Mesothelial cell of epicardium (in vitro differentiated cells): Measurements from ENCODE around the gene CIROP. TPM values are rescaled to one million over a fixed set of nuclear protein-coding genes. Genes with fewer than 3 reads are reported as not detected.

Experiments
- DNase-seq, 2 experiments: peaks; one replicate each; pipeline ENCODE4 v3.0.0; 2021; ENCODE audit warnings: low spot score in 2 of 2; ENCODE audit not compliant: unreplicated experiment in 2 of 2
- H3K27ac Mint-ChIP-seq: 2 replicates; pipeline ENCODE4 v1.8.0; 2021; ENCODE audit warnings: mixed read lengths
- H3K27me3 Mint-ChIP-seq: 2 replicates; pipeline ENCODE4 v1.8.0; 2021; ENCODE audit warnings: low read depth, mixed read lengths
- H3K36me3 Mint-ChIP-seq: 2 replicates; pipeline ENCODE4 v1.8.0; 2021; ENCODE audit warnings: mixed read lengths
- H3K4me1 Mint-ChIP-seq: 2 replicates; pipeline ENCODE4 v1.8.0; 2021; ENCODE audit warnings: mixed read lengths
- H3K4me3 Mint-ChIP-seq: 2 replicates; pipeline ENCODE4 v1.8.0; 2021; ENCODE audit warnings: mild to moderate bottlenecking, moderate library complexity, mixed read lengths
- H3K9me3 Mint-ChIP-seq: 2 replicates; pipeline ENCODE4 v1.8.0; 2021; ENCODE audit warnings: mixed read lengths
- CTCF ChIP-seq: fragments of 200-600 bp; sonication (generic); IDR thresholded peaks from one replicate; pipeline ENCODE4 v1.5.0; 2021; ENCODE audit warnings: antibody characterized with exemption; ENCODE audit not compliant: unreplicated experiment
- total RNA-seq: library from RNA; stranded (reverse); gene quantifications from 3 replicates; pipeline ENCODE4 v1.2.1, GENCODE V29; 2021

The CIROP gene
- total RNA-seq, 1 donor from 2014 or later = not detected

DNA sequence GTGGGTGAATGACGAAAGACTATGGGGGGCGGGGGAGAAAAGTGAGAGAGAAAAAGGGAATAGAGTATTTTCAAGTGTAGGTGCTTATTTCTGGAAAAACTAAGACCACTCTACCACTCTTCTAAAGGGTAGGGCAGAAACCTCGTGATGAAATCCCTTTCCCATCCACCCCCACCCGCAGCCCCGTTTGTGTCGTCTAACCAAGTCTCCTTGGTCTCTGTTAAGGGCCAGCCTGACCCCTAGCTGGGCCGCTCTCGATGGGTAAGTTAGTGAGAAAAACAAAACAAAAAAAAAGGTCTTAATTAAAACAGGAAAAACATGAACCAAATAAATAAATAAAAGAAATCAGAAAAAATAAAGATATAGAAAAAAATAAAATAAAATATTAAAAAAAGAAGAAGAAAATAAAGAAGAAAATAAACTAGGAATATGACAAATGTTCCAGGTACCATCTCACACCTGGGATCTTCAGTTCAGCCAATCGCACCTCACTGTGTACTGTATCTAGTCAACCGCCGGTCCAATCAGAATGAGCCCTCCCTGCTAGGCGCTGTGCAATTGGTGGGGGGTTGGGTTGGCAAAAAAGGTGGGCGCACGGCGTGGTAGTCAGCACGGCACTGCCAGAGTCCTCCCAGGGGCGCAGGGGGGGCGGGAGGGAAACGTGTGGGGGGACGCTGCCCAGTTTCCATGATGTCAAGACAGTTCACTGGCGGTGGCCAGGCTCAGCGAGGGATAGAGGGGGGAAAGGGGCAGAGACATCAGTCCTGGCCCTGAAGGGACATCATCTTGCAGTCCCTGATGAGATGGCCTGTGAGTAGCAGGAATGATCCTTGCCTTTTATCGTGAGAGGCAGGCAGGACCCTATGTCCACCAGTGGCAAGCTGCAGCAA, 37.7 kb downstream of the CIROP start:
- Mint-ChIP-seq H3K4me1 (peaks cover 59% of the 10 kb centered on the region), H3K27me3 (no peaks in the 10 kb centered on the region), H3K4me3 (no peak overlapping the region), H3K27ac (no peak overlapping the region), H3K36me3 (peaks cover 33% of the 10 kb centered on the region), H3K9me3 (no peaks in the 10 kb centered on the region)
- no peak for TF ChIP-seq CTCF
- no peak for DNase-seq

- Mint-ChIP-seq H3K9me3 (no peaks in the 10 kb centered on the region), H3K4me3 (no peak overlapping the region), H3K36me3 (peaks cover 36% of the 10 kb centered on the region), H3K27ac (no peak overlapping the region), H3K27me3 (no peaks in the 10 kb centered on the region), H3K4me1 (peaks cover 55% of the 10 kb centered on the region)
- no peak for DNase-seq
- TF ChIP-seq CTCF = no peak
These were observed 38.4 kb downstream of the CIROP start for GRCh38 chr14:23066368-23066767.

DNA sequence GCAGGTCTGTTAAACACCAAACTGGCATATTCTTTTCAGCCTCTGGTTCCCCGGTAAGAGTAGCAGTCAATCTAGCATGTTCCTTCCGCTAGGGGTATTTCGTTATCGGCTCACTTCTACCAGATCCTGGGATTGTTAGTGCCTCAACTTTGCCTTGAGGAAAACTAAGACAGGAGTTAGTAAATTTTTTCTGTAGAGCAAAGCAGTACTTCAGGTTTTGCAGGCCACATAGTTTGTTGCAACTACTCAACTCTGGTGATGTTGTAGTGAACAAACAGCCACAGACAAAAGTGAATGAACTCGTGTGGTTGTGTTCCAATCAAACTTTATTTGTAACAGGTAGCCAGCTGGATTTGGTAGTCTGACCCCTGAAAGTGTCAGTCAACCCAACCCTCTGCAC, 41.2 kb downstream of the CIROP start:
- Mint-ChIP-seq H3K27ac (peak overlapping the region; percentile 95), H3K27me3 (no peaks in the 10 kb centered on the region), H3K36me3 (peaks cover 33% of the 10 kb centered on the region), H3K9me3 (no peaks in the 10 kb centered on the region), H3K4me1 (peaks cover 35% of the 10 kb centered on the region), H3K4me3 (no peak overlapping the region)
- no peak for DNase-seq
- no peak for TF ChIP-seq CTCF

- H3K9me3 Mint-ChIP-seq = no peaks in the 10 kb centered on the region
- peak overlapping the region; percentile 15 for H3K4me3 Mint-ChIP-seq
- peaks cover 33% of the 10 kb centered on the region for H3K36me3 Mint-ChIP-seq
These were observed 42.8 kb downstream of the CIROP start for GRCh38 chr14:23062002-23062401.

DNA sequence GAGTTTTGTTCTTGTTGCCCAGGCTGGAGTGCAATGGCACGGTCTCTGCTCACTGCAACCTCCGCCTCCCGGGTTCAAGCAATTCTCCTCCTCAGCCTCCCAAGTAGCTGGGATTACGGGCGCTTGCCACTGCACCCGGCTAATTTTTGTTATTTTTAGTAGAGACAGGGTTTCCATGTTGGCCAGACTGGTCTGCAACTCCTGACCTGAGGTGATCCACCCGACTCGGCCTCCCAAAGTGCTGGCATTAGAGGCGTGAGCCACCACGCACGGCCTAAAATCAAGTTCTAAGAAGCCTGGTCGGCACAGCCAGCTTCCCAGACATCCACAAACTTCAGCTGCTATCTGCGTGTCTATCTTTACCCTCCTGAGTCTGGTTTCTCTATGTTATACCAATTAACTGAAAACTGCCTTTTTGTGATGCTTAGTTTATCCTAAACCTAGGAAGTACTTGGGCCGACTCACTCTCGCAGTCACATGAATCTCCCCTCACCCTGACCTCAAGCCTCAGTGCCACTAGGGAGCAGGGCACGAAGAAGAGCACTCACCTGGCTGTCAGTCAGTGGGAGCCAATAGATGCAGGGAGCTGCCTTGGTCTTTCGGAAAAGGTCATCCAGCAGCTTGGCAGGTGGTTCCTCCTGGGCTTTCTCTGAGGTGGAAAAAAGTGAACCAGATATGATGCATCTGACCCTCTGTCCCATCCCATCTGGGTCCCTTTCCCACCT, 44.1 kb downstream of the CIROP start:
- Mint-ChIP-seq H3K9me3 (no peaks in the 10 kb centered on the region), H3K4me3 (no peak overlapping the region), H3K27me3 (no peaks in the 10 kb centered on the region), H3K36me3 (peaks cover 28% of the 10 kb centered on the region), H3K4me1 (peaks cover 42% of the 10 kb centered on the region), H3K27ac (peak overlapping the region; percentile 47)
- no peak for DNase-seq
- TF ChIP-seq CTCF = no peak

More at GRCh38 chr14:23062002-23062401, 42.8 kb downstream of the CIROP start:
- H3K27me3 Mint-ChIP-seq = no peaks in the 10 kb centered on the region
- H3K27ac Mint-ChIP-seq = peak overlapping the region; percentile 95
- no peak for TF ChIP-seq CTCF
- peaks cover 34% of the 10 kb centered on the region for H3K4me1 Mint-ChIP-seq
- peak in 1 of 2 experiments; percentile 81 for DNase-seq
